GM11168 (cell line): Measurements from ENCODE around the gene ADNP.

ENCODE experiments used
- in situ Hi-C: fragments of 300-500 bp; cut with MboI; formaldehyde crosslinking; loops from one replicate; pipeline ENCODE4 v1.12.0; 2022; ENCODE audit warnings: low sequenced_read_pairs; ENCODE audit not compliant: unreplicated experiment

The ADNP gene

DNA sequence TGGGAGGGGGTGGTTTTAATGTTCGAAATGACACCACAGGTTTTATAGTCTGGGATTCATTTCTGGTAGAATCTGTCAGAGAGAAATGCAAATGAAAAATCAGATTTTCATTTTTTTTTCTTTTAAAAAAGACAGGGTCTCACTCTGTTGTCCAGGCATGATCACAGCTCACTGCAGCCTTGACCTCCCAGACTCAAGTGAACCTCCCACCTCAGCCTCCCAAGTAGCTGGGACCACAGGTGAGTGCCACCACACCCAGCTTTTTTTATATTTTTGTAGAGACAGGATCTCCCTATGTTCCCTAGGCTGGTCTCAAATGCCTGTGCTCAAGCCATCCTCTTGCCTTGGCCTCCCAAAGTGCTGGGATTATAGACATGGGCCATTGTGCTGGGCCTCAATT is 2.4 kb upstream of the ADNP start:
- in situ Hi-C loops = loop anchor here (10.0 kb wide), 1 partner anchor 119 kb away; no protein-coding TSS in a partner anchor

DNA sequence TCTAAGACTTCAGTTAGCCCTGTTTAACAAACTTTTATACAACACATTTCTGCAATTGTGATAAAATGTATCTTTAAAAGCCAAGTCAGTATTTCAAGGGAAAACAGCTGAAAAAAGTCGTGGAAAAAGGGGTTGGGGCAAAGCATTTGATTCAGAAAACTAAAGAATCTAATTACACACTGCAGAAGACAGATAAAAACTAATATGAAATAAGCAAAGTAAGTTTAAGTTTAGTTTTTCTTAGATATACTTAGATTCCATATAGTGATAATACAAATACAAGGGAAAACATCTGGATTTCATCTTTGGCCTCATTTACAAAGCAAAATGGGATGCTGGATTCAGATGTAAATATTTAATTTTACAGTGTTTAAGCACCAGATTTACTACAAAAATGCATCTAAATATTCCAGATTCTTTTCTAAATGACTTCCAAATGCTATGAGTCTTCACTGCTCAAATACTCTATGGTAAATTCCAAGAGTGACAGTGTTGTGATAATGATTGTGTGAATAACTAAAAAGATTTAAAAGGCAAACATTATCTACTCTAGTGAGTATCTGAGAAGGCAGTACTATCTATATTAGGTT is 1.5 kb upstream of the ADNP start:
- in situ Hi-C loops = loop anchor here (10.0 kb wide), 1 partner anchor 118 kb away; no protein-coding TSS in a partner anchor

DNA sequence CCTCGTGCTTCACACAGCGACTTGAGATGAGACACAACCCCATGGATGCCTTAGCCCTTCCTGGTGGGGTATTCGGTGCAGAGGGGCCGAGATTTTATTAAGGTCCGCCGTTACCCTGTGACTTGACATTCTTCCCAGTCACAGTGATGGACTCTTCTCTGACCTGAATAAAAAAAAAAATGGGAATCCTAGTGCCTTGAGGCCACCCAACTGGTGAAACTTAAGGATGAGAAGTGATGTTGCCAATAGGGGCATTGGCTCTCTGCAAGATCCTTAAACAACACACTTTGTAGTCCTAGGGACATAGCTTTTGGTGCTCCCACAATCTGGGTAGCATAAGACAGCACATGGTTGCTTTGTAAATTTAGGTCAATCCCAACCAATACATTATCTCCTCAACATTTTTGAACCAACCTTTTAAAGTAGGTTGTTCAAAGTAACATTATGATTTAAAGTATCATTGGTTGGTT is 814 bp upstream of the ADNP start:
- in situ Hi-C loops = loop anchor here (10.0 kb wide), 1 partner anchor 117 kb away; no protein-coding TSS in a partner anchor

DNA sequence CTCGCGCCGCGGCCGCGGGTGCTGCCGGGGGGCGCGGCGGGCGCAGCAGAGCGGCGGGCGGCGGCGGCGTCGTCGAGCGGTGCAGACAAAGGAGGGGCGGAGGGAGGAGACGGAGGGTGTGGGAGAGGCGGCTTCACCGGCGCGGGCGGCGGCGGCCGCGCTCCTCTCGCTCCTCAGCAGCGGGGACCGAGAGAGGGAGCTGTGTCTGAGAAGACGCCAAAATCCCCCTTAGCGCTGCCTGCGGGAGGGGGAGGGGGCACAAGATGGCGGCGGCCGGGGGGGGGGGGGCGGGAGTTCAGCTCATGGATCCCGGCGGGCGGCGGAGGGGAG is 296 bp downstream of the ADNP start:
- in situ Hi-C loops = loop anchor here (10.0 kb wide), 1 partner anchor 116 kb away; no protein-coding TSS in a partner anchor

DNA sequence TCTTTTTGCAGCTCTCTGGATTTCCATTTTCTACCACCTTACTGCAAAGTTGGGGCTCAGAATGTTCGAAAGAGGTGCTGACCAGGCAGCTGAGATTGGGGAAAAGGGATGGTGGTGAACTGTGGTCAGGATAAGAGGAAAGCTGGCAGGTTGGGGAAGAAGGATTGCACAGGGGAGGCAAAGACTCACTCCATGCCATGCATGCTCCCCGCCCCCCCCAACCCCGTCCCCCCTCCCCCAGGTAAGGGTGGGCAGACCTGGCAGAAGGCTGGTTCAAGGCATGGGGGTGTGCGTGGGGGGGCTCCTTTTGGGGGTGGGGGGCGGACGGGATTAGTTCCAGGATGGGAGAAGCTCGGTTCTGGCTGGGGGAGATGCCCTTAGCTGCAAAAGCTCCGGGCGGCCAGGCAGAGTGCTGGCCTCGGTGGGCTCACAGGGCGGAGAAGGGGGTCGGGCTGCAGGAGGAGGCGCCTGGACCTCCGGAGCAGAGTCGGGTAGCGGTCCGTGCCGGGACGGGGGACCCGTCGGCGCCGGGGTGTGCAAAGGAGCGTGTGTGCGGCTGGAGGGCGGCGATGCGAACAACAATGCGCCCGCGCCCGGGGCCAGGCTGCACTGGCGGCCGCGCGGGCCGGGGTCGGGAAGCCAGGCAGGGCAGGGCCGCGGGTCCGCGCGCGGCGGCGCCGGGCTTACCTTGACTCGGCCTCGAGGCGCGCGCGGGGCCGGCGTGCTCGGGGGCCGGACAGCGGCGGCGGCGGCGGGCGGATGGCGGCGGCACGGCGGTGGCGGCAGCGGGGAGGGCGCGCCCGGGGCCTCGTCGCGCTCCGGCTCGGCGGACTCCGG is 880 bp downstream of the ADNP start:
- in situ Hi-C loops = loop anchor here (10.0 kb wide), 1 partner anchor 116 kb away; no protein-coding TSS in a partner anchor

DNA sequence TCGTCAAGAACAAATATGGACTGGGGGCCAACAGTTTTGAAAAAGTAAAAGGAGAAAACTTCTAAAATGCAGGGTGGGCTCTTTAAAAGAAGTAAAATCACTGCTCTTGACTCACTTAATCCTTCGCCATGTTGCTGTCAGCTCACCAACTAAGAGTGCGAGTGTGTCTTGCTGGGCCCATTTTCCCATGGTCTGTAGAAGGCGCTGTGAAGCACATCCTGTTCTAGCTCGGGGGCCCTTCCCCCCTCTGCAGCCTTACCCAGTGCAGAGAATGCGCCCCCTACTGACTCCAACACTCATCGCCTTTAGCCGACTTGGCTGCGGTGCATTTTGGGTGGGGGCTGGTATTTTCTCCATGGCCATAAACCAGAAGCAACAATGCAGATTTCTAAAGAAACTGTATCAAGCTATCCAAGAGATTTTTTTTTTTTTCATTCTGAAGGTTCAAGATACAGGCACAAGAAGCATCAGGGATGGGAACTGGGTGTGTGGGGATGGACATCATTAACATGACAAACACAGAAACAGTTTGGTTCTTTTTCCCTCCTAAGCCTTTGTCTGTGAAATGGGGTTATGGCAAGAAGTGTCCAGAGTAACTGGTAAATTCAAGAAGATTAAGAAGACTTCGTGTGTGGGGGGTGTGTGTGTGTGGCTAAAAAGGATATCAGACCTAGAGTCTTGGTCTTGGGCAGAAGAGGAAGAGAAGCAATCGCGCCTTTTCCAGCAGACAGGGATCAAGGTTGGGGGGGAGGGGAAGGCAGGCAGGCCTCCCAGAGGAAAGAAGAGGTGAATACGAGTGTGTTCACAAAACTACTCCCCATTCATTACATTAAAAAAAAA is 1.7 kb downstream of the ADNP start:
- in situ Hi-C loops = loop anchor here (10.0 kb wide), 1 partner anchor 115 kb away; no protein-coding TSS in a partner anchor

DNA sequence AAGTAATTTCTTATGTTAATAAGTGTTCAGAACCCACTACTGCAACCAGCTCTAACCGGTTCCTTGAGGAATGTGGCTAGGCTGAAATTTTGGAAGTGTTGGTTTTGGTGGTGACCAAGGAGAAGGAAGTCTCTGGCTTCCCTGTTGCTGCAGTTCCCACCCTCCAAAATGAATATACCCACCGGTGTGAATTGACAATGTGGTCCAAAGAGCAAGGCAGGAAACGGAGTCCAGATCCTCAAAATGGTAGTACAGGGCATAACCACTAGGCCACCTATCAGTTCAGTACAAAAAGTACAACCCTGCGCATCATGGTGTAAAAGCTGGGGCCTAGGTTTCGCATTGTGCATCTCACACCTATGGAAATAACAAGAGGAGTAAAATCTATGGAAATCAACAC is 2.8 kb downstream of the ADNP start:
- in situ Hi-C loops = no loop called here

DNA sequence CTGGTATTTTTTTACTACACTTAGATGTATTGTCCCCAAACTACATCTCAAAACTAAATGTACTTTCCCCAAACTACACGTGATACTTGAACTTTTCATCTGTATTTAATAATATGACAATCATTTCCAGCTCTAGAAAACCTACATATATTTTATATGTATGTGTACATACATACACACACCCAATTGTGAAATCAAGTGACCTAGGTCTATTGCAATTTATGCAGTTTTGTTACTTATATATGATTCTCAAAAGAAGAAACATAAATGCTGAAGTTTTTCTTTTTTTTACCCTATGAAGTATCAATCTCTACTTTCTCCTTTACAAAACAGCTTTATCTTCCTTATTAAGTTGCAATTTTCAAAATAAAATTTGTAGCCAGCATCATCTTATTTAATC is 4.7 kb downstream of the ADNP start:
- in situ Hi-C loops = no loop called here

DNA sequence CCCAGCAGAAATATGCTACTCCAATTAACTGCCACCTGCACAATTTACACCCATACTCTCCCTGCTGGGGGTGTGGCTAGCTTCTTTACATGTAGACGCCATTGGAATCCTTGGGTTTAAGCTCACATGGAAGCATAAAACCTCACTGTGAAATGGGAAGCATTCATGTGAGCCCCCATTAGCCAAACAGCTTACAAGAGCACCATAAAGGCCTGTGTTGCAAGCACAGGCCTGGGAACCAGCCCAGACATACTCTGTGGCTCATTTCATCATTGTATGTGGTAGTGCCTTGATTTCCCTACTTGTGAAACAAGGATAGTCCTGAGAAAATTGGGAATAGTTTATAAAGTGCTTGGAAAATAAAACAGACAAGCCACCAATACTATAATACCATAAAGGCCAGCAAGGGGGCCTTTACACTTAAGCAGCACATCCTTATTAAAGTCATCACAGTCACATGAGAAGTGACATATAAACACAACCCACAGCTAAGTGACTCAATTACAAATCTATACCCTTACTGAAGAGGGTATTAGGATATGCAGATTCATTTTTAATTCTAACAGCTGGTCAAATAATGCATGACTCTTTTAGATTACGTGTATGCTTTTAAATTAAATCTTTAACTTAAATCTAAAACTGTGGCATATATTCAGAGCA is 6.8 kb downstream of the ADNP start:
- in situ Hi-C loops = no loop called here

DNA sequence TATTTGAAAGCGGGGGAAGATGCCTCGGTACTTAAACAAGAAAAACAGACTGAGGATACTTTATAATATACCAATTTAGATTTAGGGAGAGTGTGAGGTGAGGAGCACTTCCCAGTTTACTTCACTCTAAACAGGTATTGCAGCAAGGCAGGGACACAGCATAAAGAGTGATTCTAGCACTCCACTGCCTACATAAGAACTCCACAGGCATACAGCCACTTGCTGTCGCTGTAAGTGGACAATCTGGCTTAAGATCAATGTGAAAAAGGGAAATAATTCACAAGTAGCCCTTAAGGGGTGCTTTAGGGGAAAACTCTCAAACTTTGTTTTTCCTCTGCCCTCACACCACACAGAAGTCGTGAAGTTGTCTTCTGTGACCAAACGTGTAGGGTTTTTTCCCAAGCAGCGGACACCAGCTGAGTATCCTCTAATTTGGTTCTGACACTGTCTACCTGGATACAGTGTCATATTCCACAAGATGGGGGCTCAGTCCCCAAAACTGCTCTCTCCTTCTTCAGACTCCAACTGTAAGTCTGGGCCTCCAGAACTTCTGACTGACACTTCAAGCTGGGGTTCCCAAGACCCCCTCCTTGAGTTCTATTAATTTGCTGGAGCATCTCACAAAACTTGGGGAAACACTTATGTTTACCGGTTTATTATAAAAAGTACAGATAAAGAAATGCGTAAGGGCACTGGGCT is 9.3 kb downstream of the ADNP start:
- in situ Hi-C loops = no loop called here

DNA sequence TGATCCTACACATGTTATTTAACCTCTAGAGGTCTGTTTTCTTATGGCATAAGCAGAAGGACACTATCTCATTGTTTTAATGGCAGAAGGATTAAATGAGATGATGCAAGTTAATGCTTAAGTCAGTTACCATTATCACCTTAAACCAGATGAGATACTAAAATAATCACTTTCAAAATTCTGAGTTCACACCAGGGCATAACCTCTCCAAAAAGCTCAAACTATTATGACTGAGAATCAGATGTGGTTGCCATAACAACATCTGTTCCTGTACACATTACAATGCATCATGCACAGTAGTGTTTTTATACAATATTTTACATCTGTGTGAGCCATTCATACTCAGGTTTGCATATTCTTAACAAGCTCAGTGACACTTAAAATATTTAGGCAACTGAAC is 10.2 kb downstream of the ADNP start:
- in situ Hi-C loops = no loop called here

DNA sequence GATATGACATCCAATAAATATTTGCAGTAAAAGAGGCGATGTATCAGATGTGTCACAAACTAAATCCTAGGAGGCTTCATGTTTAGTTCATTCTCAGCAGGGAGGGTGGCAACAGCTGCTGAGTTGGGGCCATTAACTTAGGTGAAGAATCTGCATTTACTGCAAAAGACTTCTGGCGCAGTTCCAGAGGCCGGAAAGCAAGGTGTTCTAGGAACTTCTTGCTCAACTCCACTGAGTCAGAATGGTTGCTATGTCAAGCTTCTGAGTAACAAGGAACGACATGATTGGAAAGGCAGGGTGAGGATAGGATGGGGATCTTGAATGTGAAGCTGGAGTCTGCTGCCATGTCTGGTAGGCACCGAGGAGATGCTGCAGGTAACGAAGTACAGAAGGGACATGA is 11.7 kb downstream of the ADNP start:
- in situ Hi-C loops = no loop called here

DNA sequence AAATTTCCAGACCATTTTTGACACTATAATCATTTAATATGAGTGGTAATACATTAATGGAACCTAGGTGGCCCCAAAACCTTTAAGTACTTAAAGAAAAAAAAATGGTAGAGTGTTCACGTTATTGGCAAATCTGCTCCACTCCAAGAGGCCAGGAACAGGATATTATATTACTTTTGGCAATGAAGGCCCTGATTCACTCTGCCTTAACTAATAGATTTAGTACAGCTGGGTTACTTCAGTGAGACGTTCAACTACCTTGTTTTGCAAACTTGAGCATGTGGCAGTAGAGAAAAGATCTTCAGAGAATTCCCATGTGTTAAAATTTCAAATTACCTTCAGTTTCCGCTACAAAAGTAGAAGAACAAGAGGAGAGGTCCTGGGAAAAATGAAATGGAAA is 12.8 kb downstream of the ADNP start:
- in situ Hi-C loops = no loop called here

DNA sequence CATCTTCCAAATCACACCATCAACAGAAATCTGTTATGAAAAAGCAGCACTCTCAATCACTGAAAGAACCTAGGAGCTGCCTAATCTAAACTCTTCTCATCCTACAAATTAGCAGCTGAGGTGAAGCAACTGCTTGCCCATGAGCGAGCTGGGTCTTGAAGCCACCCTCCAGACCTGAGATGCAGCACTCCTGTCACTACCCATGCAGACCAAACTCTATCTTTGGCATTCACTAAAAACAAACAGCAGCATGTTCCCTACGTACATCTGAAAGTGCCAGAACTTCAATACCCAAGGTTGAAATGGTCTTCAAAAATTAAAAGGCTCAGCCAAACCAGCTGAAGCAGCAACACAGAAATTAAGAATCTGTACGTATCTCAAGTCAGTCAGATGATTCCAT is 14.3 kb downstream of the ADNP start:
- in situ Hi-C loops = no loop called here

DNA sequence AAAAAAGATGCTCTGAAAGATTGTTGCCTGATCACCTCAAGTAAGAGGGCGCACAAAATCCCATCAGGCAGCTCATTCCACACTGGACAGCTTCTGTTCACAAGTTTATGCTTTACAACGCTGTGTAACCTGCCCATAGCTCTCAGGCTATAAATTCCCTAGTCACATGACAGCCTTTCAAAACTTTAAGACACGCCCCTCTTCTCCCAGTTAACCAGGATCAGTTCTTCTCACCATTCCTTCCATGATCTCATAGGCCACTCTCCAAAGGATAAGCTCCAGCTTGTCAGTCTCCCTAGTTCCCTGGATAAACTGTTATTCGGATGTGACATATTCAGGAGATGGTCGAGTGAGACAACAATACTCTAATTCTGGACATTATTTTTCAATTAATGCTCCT is 15.0 kb downstream of the ADNP start:
- in situ Hi-C loops = no loop called here

DNA sequence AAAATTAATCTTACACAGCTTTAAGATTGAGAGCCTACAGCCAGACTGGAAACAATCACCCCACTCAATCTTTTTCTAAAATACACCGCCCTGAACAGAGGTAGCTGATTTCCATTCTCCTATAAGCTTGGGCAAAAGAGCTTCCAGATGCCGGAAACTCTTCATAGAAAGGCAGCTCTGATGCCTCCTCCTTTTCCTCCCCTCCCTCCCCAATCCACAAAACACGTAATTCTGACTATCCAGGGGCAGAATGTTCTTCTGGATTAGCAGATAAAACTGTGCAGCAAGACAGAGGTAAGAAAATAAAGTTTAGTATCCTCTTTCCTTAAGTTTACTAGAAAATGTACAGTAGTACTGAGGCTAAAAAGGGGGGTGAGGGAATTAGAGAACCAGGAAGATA is 15.8 kb downstream of the ADNP start:
- in situ Hi-C loops = no loop called here

DNA sequence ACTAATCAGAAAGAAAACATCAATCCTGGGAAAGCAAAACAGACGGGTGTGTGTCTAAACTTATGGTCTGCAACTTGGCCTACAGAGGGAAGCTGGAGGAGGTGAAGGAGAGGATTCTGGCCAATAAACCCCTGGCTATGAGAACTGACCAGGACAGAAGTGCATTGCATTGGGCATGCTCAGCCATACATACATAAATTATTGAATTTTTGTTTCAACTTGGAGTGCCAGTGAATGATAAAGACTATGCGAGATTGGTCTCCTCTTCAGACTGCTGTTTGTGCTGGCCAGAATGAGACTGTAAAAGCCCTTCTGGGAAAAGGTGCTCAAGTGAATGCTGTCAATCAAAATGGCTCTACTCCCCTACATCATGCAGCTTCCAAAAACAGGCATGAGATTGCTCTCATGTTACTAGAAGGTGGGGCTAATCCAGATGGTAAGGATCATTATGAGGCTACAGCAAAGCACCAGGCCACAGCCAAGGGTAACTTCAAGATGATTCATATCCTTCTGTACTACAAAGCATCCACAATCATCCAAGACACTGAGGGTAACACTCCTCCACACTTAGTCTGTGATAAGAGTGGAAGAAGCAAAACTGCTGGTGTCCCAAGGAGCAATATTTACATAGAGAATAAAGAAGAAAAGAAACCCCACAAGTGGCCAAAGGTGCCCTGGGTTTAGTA is 17.4 kb downstream of the ADNP start:
- in situ Hi-C loops = no loop called here

DNA sequence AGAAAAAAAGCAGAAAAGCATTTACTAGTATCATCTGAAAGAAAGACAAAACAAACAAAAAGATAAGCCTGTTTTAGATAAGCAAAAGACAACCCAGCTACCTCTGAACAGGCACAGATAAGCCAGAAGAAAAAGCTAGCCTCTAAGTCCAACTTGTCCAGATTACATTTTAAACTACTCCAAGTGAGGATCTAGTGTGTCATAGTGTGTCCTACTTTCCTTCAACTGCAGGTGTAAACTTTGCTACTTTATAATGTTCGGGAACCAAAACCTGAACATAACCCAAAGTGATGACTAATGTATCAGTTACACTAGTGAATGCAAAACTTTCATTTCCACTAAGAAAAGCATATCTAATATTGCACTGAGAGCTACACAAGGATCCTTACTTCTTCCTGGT is 19.5 kb downstream of the ADNP start:
- in situ Hi-C loops = no loop called here

DNA sequence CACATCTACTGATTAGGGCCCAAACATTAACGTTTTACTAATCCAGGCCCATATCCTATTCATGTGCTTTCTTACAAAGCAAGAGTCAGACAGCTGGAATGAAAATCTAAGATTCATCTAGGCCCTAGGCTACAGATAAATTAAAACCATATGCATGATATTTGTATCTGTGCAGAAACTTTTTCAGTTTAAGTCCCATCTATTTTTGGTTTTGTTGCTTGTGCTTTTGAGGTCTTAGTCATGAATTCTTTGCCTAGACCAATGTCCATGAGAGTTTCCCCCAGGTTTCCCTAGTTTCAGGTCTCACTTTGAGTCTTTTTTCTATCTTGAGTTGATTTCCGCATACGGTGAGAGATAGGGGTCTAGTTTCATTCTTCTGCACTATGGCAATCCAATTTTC is 20.2 kb downstream of the ADNP start:
- in situ Hi-C loops = no loop called here
